WERI-Rb-1 (cell line): Measurements from ENCODE around the gene UNC5A.

Experiments used
- DNase-seq: peaks from one replicate; pipeline ENCODE4 v3.0.0-alpha.2; 2020
- H3K27ac ChIP-seq: fragments of 250-450 bp; sonication (Bioruptor Pico); 2 replicates; pipeline ENCODE4 v1.5.1; 2020; ENCODE audit warnings: mild to moderate bottlenecking, moderate library complexity
- H3K27me3 ChIP-seq: fragments of 250-450 bp; sonication (Bioruptor Pico); 2 replicates; pipeline ENCODE4 v1.5.1; 2021; ENCODE audit warnings: mild to moderate bottlenecking, low read depth, moderate library complexity; ENCODE audit not compliant: insufficient read depth, severe bottlenecking
- H3K36me3 ChIP-seq: fragments of 250-450 bp; sonication (Bioruptor Pico); 2 replicates; pipeline ENCODE4 v1.5.1; 2020; ENCODE audit warnings: mild to moderate bottlenecking, moderate library complexity
- H3K4me3 ChIP-seq: 2 replicates; pipeline ENCODE4 v1.5.1; 2011; ENCODE audit warnings: low read depth, mild to moderate bottlenecking, control low read depth, low read length
- H3K9me3 ChIP-seq: fragments of 250-450 bp; sonication (Bioruptor Pico); 2 replicates; pipeline ENCODE4 v1.5.1; 2021; ENCODE audit warnings: mild to moderate bottlenecking, moderate library complexity; ENCODE audit not compliant: severe bottlenecking
- TF ChIP-seq, protein P1 (sequence below): IDR thresholded peaks from 2 replicates; pipeline ENCODE4 v1.5.1; 2011; ENCODE audit warnings: low read depth, mild to moderate bottlenecking, control low read depth, inconsistent platforms, low read length

Gene UNC5A

GRCh38 chr5:176827736-176828414, 17.5 kb downstream of the UNC5A start:
- Histone ChIP-seq H3K4me3 (no peak overlapping the region), H3K36me3 (no peaks in the 10 kb centered on the region), H3K27ac (no peak overlapping the region), H3K9me3 (no peaks in the 10 kb centered on the region), H3K27me3 (no peaks in the 10 kb centered on the region)
- TF ChIP-seq, protein P1, sequence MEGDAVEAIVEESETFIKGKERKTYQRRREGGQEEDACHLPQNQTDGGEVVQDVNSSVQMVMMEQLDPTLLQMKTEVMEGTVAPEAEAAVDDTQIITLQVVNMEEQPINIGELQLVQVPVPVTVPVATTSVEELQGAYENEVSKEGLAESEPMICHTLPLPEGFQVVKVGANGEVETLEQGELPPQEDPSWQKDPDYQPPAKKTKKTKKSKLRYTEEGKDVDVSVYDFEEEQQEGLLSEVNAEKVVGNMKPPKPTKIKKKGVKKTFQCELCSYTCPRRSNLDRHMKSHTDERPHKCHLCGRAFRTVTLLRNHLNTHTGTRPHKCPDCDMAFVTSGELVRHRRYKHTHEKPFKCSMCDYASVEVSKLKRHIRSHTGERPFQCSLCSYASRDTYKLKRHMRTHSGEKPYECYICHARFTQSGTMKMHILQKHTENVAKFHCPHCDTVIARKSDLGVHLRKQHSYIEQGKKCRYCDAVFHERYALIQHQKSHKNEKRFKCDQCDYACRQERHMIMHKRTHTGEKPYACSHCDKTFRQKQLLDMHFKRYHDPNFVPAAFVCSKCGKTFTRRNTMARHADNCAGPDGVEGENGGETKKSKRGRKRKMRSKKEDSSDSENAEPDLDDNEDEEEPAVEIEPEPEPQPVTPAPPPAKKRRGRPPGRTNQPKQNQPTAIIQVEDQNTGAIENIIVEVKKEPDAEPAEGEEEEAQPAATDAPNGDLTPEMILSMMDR: no peak
- no peak for DNase-seq

GRCh38 chr5:176829320-176829719, 19.0 kb downstream of the UNC5A start:
- no peak overlapping the region for H3K27ac ChIP-seq

DNA sequence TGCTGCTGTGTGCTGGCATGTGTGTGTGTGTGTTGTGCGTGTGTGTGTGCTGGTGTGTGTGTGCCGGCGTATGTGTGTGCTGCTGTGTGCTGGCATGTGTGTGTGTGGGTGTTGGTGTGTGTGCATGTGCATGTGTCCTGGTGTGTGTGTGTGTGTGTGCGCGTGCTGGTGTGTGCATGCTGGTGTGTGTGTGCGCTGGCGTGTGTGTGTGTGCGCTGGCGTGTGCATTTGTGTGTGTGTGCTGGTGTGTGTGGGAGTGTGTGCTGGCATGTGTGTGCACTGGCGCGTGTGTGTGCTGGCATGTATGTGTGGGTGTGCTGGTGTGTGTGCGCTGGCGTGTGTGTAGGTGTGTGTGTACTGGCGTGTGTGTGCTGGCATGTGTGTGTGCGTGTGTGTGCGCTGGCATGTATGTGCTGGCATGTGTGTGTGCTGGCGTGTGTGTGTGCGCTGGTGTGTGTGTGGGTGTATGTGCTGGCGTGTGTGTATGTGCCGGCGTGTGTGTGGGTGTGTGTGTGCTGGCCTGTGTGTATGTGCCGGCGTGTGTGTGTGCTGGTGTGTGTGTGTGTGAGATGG, 20.1 kb downstream of the UNC5A start:
- Histone ChIP-seq H3K27me3 (no peaks in the 10 kb centered on the region), H3K27ac (no peak overlapping the region), H3K9me3 (no peaks in the 10 kb centered on the region), H3K36me3 (no peaks in the 10 kb centered on the region), H3K4me3 (no peak overlapping the region)
- DNase-seq: no peak
- TF ChIP-seq, protein P1: no peak

More at GRCh38 chr5:176829320-176829719, 19.0 kb downstream of the UNC5A start:
- Histone ChIP-seq H3K9me3 (no peaks in the 10 kb centered on the region), H3K4me3 (no peak overlapping the region), H3K36me3 (no peaks in the 10 kb centered on the region), H3K27me3 (no peaks in the 10 kb centered on the region)
- TF ChIP-seq, protein P1: no peak
- DNase-seq: no peak

DNA sequence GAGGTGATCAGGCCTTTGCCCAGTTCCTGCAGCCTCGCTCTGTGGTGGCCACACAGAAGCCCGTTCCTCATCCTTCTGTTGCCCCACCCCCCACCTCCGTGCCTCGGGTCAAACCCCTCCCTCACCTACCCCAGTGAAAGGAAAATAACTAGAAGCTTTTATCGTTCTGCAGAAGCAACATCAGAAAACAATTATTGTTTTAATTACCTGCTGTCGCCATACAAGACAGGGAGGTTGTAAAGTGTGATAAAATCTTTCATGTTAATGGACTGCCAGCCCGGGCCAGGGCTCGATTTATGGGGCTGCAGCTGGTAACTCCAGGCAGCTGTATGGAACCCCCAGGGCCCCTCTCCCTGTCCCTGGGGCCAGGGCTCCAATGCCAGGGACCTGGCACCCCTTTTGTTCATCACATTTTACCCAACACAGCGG, 20.6 kb downstream of the UNC5A start:
- no peak overlapping the region for H3K27ac ChIP-seq

DNA sequence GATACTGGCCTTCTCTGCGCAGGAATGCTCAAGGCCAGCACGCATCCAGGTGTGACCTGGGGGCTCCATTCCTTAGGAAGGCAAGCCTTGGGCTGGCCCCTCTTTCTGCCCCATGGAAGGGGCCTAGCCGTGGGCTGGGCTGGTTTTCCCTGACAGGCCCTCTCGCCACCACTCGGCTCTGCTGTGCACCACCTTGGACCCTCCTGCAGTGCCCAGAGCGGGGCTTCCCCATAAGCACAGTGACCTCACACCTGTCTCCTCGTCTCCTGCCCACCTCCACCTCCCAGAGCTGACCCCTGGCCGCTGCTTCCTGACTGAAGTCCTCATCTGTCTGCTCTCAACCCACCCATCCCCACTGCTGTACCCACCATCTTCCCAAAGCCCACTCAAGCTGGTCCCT, 21.1 kb downstream of the UNC5A start:
- no peak for DNase-seq
- H3K27ac ChIP-seq: no peak overlapping the region
- H3K4me3 ChIP-seq: no peak overlapping the region
- H3K36me3 ChIP-seq: no peaks in the 10 kb centered on the region
- H3K27me3 ChIP-seq: no peaks in the 10 kb centered on the region
- H3K9me3 ChIP-seq: no peaks in the 10 kb centered on the region
- TF ChIP-seq, protein P1: no peak

More for the DNA sequence above, 20.6 kb downstream of the UNC5A start:
- Histone ChIP-seq H3K9me3 (no peaks in the 10 kb centered on the region), H3K27me3 (no peaks in the 10 kb centered on the region), H3K4me3 (no peak overlapping the region), H3K36me3 (no peaks in the 10 kb centered on the region)
- no peak for DNase-seq
- TF ChIP-seq, protein P1: no peak
